Adrenal gland (tissue), 5 donors: ENCODE measurements around the gene ASB1.

Source experiments
- POLR2A ChIP-seq, 2 donors: fragments of 450-650 bp; IDR thresholded peaks; one replicate each; pipeline ENCODE4 v1.6.1; 2017; ENCODE audit warnings: antibody characterized with exemption in 2 of 2, mild to moderate bottlenecking in 2 of 2, moderate library complexity in 1 of 2
- TF ChIP-seq, protein P1 (sequence below), 6 experiments: fragments of 450-650 bp in 4 of 6; fragments of 200-600 bp in 2 of 6; sonication (generic) in 1 of 6; IDR thresholded peaks; 1 replicate in 5 of 6; 2 replicates in 1 of 6; pipeline versions ENCODE4 v1.5.1 to v1.8.0; 2016 to 2021; ENCODE audit warnings: antibody characterized with exemption in 6 of 6, mild to moderate bottlenecking in 2 of 6, moderate library complexity in 1 of 6
- donor health status: DM: no; HTN: no; CAD: no.

- TF ChIP-seq, protein P1, sequence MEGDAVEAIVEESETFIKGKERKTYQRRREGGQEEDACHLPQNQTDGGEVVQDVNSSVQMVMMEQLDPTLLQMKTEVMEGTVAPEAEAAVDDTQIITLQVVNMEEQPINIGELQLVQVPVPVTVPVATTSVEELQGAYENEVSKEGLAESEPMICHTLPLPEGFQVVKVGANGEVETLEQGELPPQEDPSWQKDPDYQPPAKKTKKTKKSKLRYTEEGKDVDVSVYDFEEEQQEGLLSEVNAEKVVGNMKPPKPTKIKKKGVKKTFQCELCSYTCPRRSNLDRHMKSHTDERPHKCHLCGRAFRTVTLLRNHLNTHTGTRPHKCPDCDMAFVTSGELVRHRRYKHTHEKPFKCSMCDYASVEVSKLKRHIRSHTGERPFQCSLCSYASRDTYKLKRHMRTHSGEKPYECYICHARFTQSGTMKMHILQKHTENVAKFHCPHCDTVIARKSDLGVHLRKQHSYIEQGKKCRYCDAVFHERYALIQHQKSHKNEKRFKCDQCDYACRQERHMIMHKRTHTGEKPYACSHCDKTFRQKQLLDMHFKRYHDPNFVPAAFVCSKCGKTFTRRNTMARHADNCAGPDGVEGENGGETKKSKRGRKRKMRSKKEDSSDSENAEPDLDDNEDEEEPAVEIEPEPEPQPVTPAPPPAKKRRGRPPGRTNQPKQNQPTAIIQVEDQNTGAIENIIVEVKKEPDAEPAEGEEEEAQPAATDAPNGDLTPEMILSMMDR (IDR thresholded peaks at IDR 0.05): no peak
- TF ChIP-seq POLR2A (IDR thresholded peaks at IDR 0.05): no peak
Observed at GRCh38 chr2:238487134-238487533, 60.4 kb downstream of the ASB1 start.
